A549 (cell line): ENCODE data around the gene RABGAP1.

Experiments
- EP300 ChIP-seq, 2 experiments: fragments of >200 bp; sonication (Bioruptor Twin); formaldehyde crosslinking; IDR thresholded peaks; 2 replicates in 1 of 2; 3 replicates in 1 of 2; pipeline ENCODE4 v1.6.1; 2016 to 2017
- MAZ ChIP-seq: fragments of 150-350 bp; IDR thresholded peaks from 2 replicates; pipeline ENCODE4 v1.6.1; 2014; ENCODE audit warnings: antibody characterized with exemption, low read depth, low read length, borderline replicate concordance
- POLR2A ChIP-seq: IDR thresholded peaks from 2 replicates; pipeline ENCODE4 v1.6.1; 2012; ENCODE audit warnings: mild to moderate bottlenecking, low read length
- POLR2AphosphoS2 ChIP-seq: conservative IDR thresholded peaks from 2 replicates; pipeline ENCODE4 v1.6.1; 2012; ENCODE audit warnings: low read length, improper control_type of control experiment, inconsistent platforms
- RAD21 ChIP-seq, 2 experiments: fragments of >200 bp in 1 of 2; sonication (Bioruptor Twin) in 1 of 2; formaldehyde crosslinking in 1 of 2; IDR thresholded peaks in 1 of 2; conservative IDR thresholded peaks in 1 of 2; 2 replicates in 1 of 2; 3 replicates in 1 of 2; pipeline ENCODE4 v1.6.1; 2012 to 2018; ENCODE audit warnings: inconsistent platforms in 1 of 2
- RARB ChIP-seq: fragments of 250-450 bp; sonication (Bioruptor Pico); IDR thresholded peaks from 2 replicates; pipeline ENCODE4 v1.8.0; 2021; ENCODE audit warnings: mild to moderate bottlenecking, moderate library complexity
- RCOR1 ChIP-seq: fragments of 150-350 bp; IDR thresholded peaks from 2 replicates; pipeline ENCODE4 v1.6.1; 2014; ENCODE audit warnings: antibody characterized with exemption, low read length, low read depth
- RNF2 ChIP-seq: fragments of 200-600 bp; sonication (generic); IDR thresholded peaks from 2 replicates; pipeline ENCODE4 v1.6.1; 2016; ENCODE audit warnings: low read depth, mild to moderate bottlenecking, antibody characterized with exemption, moderate library complexity, borderline replicate concordance
- TFCP2L1 ChIP-seq: fragments of 250-450 bp; sonication (Bioruptor Pico); IDR thresholded peaks from 2 replicates; pipeline ENCODE4 v1.5.0; 2021; ENCODE audit warnings: mild to moderate bottlenecking
- TP53 ChIP-seq: fragments of 250-450 bp; sonication (Bioruptor Pico); IDR thresholded peaks from 2 replicates; pipeline ENCODE4 v1.5.0; 2021; ENCODE audit warnings: mild to moderate bottlenecking, moderate library complexity
- TF ChIP-seq, protein P1 (sequence below): fragments of >200 bp; sonication (Bioruptor Twin); formaldehyde crosslinking; IDR thresholded peaks from 3 replicates; pipeline ENCODE4 v1.5.1; 2016
- TF ChIP-seq, protein P2 (sequence below): IDR thresholded peaks from 2 replicates; pipeline ENCODE4 v1.6.1; 2012
- TF ChIP-seq, protein P3 (sequence below): IDR thresholded peaks from 2 replicates; pipeline ENCODE4 v1.6.1; 2012
- TF ChIP-seq, protein P4 (sequence below): fragments of 150-350 bp; IDR thresholded peaks from 2 replicates; pipeline ENCODE4 v1.6.1; 2014; ENCODE audit warnings: low read depth, mild to moderate bottlenecking, low read length

DNA sequence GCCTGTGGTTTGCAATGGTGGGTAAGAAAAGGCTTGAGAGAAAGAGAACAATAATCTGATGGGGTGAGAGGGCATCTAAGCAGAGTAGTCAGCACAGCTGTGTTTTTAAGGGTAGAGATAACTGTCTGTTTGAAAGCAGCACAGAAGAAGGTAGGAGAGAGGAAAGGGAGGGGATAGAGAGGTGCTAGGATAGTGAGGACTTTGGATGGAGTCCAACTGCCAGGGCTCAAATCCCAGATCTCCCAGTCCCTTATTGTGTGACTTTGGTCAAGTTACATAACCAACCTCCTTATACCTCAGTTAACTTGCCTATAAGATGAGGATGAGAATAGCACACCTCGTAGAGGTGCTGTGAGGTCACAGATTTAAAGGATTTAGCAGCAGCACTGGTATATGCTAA is 148.2 kb downstream of the RABGAP1 start:
- TF ChIP-seq, protein P1, sequence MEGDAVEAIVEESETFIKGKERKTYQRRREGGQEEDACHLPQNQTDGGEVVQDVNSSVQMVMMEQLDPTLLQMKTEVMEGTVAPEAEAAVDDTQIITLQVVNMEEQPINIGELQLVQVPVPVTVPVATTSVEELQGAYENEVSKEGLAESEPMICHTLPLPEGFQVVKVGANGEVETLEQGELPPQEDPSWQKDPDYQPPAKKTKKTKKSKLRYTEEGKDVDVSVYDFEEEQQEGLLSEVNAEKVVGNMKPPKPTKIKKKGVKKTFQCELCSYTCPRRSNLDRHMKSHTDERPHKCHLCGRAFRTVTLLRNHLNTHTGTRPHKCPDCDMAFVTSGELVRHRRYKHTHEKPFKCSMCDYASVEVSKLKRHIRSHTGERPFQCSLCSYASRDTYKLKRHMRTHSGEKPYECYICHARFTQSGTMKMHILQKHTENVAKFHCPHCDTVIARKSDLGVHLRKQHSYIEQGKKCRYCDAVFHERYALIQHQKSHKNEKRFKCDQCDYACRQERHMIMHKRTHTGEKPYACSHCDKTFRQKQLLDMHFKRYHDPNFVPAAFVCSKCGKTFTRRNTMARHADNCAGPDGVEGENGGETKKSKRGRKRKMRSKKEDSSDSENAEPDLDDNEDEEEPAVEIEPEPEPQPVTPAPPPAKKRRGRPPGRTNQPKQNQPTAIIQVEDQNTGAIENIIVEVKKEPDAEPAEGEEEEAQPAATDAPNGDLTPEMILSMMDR: no peak
- no peak for TF ChIP-seq MAZ
- TF ChIP-seq, protein P2, sequence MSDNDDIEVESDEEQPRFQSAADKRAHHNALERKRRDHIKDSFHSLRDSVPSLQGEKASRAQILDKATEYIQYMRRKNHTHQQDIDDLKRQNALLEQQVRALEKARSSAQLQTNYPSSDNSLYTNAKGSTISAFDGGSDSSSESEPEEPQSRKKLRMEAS: no peak
- TF ChIP-seq RAD21 (conservative IDR thresholded peaks at IDR 0.05 in 1 of 2, IDR thresholded peaks at IDR 0.05 in 1 of 2): no peak
- no peak for TF ChIP-seq POLR2AphosphoS2
- TF ChIP-seq, protein P3, sequence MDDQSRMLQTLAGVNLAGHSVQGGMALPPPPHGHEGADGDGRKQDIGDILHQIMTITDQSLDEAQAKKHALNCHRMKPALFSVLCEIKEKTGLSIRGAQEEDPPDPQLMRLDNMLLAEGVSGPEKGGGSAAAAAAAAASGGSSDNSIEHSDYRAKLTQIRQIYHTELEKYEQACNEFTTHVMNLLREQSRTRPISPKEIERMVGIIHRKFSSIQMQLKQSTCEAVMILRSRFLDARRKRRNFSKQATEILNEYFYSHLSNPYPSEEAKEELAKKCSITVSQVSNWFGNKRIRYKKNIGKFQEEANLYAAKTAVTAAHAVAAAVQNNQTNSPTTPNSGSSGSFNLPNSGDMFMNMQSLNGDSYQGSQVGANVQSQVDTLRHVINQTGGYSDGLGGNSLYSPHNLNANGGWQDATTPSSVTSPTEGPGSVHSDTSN: no peak
- TF ChIP-seq TP53 (CRISPR knock-in tag): no peak
- no peak for TF ChIP-seq EP300 (IDR thresholded peaks at IDR 0.05)
- TF ChIP-seq, protein P4, sequence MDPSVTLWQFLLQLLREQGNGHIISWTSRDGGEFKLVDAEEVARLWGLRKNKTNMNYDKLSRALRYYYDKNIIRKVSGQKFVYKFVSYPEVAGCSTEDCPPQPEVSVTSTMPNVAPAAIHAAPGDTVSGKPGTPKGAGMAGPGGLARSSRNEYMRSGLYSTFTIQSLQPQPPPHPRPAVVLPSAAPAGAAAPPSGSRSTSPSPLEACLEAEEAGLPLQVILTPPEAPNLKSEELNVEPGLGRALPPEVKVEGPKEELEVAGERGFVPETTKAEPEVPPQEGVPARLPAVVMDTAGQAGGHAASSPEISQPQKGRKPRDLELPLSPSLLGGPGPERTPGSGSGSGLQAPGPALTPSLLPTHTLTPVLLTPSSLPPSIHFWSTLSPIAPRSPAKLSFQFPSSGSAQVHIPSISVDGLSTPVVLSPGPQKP: no peak
- no peak for TF ChIP-seq TFCP2L1 (CRISPR knock-in tag)
- no peak for TF ChIP-seq RNF2
- TF ChIP-seq RARB (CRISPR knock-in tag): no peak
- TF ChIP-seq RCOR1: no peak
- no peak for TF ChIP-seq POLR2A
